Mammary microvascular endothelial cell (primary cell): ENCODE results near the gene KRTAP9-6. TPM values are rescaled to one million over a fixed set of nuclear protein-coding genes. Genes with fewer than 3 reads are reported as not detected.

ENCODE experiments used
- total RNA-seq: library from RNA; depleted of rRNA; stranded (reverse); fragments of >200 nt; gene quantifications from 2 replicates; pipeline ENCODE4 v1.2.3, GENCODE V29; 2015

KRTAP9-6 gene, protein sequence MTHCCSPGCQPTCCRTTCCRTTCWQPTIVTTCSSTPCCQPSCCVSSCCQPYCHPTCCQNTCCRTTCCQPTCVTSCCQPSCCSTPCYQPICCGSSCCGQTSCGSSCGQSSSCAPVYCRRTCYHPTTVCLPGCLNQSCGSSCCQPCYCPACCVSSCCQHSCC
- total RNA-seq, result not detected in 2 replicates

DNA sequence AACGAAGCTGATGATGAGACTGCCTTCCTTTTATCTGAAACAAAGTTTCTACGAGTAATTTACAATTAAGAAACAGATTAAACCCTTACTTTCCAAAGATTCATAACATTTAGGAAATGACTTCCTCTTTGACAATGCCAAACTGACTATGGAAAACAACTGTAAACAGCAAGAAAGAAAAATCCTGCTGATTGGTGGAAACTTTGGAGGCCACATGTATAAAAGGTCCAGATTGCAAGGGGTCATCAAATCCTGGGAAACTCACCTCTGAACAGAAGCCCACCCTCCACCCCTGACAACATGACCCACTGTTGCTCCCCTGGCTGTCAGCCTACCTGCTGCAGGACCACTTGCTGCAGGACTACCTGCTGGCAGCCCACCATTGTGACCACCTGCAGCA, at the start of gene KRTAP9-6:
TSS of gene KRTAP9-6 (plus strand) at position 301 of the 400 bp plus-strand sequence. CDS start at position 301, 0 bp downstream.

GRCh38 chr17:41226598-41227095, 38.5 kb upstream of the KRTAP9-6 start, which contains the start of gene KRTAP9-2:
Gene KRTAP9-2 (plus strand): TSS chr17:41226648. CDS start chr17:41226655, 7 bp downstream.

DNA sequence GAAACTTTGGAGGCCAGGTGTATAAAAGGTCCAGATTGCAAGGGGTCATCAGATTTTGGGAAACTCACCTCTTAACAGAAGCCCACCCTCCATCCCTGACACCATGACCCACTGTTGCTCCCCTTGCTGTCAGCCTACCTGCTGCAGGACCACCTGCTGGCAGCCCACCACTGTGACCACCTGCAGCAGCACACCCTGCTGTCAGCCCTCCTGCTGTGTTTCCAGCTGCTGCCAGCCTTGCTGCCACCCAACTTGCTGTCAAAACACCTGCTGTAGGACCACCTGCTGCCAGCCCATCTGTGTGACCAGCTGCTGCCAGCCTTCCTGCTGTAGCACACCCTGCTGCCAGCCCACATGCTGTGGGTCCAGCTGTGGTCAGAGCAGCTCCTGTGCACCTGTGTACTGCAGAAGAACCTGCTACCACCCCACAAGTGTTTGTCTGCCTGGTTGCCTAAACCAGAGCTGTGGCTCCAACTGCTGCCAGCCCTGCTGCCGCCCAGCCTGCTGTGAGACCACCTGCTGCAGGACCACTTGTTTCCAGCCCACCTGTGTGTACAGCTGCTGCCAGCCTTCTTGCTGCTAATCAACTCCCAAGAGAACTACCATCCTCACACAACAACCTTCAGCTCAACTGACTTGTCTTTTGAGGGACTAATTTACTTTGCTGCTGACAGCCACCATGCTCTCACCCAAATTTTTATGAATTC, 32.6 kb upstream of the KRTAP9-6 start, which contains the start of gene KRTAP9-3:
TSS of gene KRTAP9-3 (plus strand) at position 51 of the 707 bp plus-strand sequence. CDS start at position 104, 53 bp downstream.

DNA sequence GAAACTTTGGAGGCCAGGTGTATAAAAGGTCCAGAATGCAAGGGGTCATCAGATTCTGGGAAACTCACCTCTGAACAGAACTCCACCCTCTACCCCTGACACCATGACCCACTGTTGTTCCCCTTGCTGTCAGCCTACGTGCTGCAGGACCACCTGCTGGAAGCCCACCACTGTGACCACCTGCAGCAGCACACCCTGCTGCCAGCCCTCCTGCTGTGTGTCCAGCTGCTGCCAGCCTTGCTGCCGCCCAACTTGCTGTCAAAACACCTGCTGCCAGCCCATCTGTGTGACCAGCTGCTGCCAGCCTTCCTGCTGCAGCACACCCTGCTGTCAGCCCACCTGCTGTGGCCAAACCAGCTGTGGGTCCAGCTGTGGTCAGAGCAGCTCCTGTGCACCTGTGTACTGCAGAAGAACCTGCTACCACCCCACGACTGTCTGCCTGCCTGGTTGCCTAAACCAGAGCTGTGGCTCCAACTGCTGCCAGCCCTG, 27.2 kb upstream of the KRTAP9-6 start, which contains the start of gene KRTAP9-8:
TSS of gene KRTAP9-8 (plus strand) at position 51 of the 489 bp plus-strand sequence. CDS start at position 104, 53 bp downstream.

GRCh38 chr17:41249637-41250240, 15.4 kb upstream of the KRTAP9-6 start, which contains the start of gene KRTAP9-4:
Gene KRTAP9-4 (plus strand): TSS chr17:41249687. CDS start chr17:41249721, 34 bp downstream.

GRCh38 chr17:41255381-41256290, 9.5 kb upstream of the KRTAP9-6 start, which contains the start of gene KRTAP9-9:
Gene KRTAP9-9 (plus strand): TSS chr17:41255384.

GRCh38 chr17:41275648-41276190, 10.5 kb downstream of the KRTAP9-6 start, which contains the start of gene KRTAP9-7:
Gene KRTAP9-7 (plus strand): TSS chr17:41275698. CDS start chr17:41275698, 0 bp downstream.

GRCh38 chr17:41301916-41302901, 37.0 kb downstream of the KRTAP9-6 start, which contains the start of gene KRTAP29-1:
Gene KRTAP29-1 (minus strand): TSS chr17:41302851. CDS start chr17:41302851, 0 bp downstream.

DNA sequence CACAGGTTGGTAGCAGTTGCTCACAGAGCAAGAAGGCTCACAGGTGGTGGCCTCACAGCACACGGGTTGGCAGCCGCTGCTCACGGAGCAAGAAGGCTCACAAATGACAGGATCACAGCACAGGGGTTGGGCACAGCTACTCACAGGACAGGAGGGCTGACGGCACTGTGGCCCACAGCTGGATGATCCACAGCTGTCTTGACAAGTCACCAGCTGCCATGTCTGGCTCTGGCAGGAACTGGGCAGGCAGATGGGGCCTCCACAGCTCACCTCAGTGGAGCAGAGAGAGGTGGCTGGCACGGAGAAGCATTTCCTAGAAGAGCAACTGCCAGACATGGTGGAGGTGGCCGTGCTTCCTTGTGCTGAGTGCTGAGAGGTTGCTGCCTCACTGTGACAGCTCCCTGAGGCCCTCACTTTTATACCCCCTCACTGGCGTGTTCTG, 43.8 kb downstream of the KRTAP9-6 start, which contains the start of gene KRTAP16-1:
TSS of gene KRTAP16-1 (minus strand) at position 392 of the 442 bp plus-strand sequence. CDS start at position 336, 56 bp downstream.

DNA sequence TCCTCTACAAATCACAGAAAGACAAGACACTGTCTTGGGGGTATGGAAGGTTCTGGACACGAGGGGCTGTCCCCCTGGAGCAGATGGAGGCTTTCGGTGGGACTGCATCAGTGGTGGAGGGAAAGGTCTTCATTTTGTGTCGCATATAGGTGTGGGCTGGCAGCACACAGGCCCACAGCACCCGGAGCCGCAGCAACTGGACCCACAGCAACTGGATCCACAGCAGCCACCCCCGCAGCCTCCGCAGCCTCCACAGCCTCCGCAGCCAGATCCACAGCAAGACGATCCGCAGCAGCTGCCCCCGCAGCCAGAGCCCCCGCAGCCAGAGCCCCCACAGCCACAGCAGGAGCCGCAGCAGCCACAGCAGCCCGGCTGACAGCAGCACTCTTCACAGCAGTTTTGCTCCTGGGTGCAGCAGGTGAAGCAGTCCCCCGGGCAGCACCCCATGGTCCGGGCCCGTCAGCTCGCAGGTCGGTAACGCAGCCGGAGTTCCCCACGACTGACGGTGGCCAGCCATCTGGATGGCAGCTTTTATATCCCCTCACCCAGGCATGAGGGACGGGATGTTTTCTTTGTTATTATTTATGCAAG, 50.1 kb downstream of the KRTAP9-6 start, which contains the start of gene KRTAP17-1:
TSS of gene KRTAP17-1 (minus strand) at position 507 of the 591 bp plus-strand sequence. CDS start at position 447, 60 bp downstream.

Other genes with a start within 250 kb of the KRTAP9-6 start
- not detected in 2 replicates for gene KRTAP1-5, start 238.2 kb upstream of the KRTAP9-6 start, total RNA-seq
- gene KRTAP1-4, start 235.2 kb upstream of the KRTAP9-6 start, total RNA-seq, result not detected in 2 replicates
- gene KRTAP1-3, start 230.5 kb upstream of the KRTAP9-6 start, total RNA-seq, result not detected in 2 replicates
- gene KRTAP1-1, start 223.9 kb upstream of the KRTAP9-6 start, total RNA-seq, result not detected in 2 replicates
- gene KRTAP2-1, start 218.1 kb upstream of the KRTAP9-6 start, total RNA-seq, result not detected in 2 replicates
- gene KRTAP2-2, start 210.1 kb upstream of the KRTAP9-6 start, total RNA-seq, result not detected in 2 replicates
- not detected in 2 replicates for gene KRTAP2-3, start 205.3 kb upstream of the KRTAP9-6 start, total RNA-seq
- not detected in 2 replicates for gene KRTAP2-4, start 199.5 kb upstream of the KRTAP9-6 start, total RNA-seq
- gene KRTAP4-7, start 181.2 kb upstream of the KRTAP9-6 start, total RNA-seq, result not detected in 2 replicates
- not detected in 2 replicates for gene KRTAP4-8, start 167.2 kb upstream of the KRTAP9-6 start, total RNA-seq
- gene KRTAP4-16, start 163.2 kb upstream of the KRTAP9-6 start, total RNA-seq, result not detected in 2 replicates
- not detected in 2 replicates for gene KRTAP4-9, start 160.0 kb upstream of the KRTAP9-6 start, total RNA-seq
- not detected in 2 replicates for gene KRTAP4-11, start 147.0 kb upstream of the KRTAP9-6 start, total RNA-seq
- gene KRTAP4-12, start 141.2 kb upstream of the KRTAP9-6 start, total RNA-seq, result not detected in 2 replicates
- gene KRTAP4-6, start 124.8 kb upstream of the KRTAP9-6 start, total RNA-seq, result not detected in 2 replicates
- gene KRTAP4-5, start 115.6 kb upstream of the KRTAP9-6 start, total RNA-seq, result not detected in 2 replicates
- gene KRTAP4-4, start 104.6 kb upstream of the KRTAP9-6 start, total RNA-seq, result not detected in 2 replicates
- gene KRTAP4-3, start 97.2 kb upstream of the KRTAP9-6 start, total RNA-seq, result not detected in 2 replicates
- gene KRTAP4-2, start 87.2 kb upstream of the KRTAP9-6 start, total RNA-seq, result not detected in 2 replicates
- not detected in 2 replicates for gene KRTAP4-1, start 80.5 kb upstream of the KRTAP9-6 start, total RNA-seq
- gene KRTAP9-1, start 75.5 kb upstream of the KRTAP9-6 start, total RNA-seq, result not detected in 2 replicates
- not detected in 2 replicates for gene KRTAP9-2, start 38.7 kb upstream of the KRTAP9-6 start, total RNA-seq
- gene KRTAP9-3, start 32.9 kb upstream of the KRTAP9-6 start, total RNA-seq, result not detected in 2 replicates
- gene KRTAP9-8, start 27.4 kb upstream of the KRTAP9-6 start, total RNA-seq, result not detected in 2 replicates
- gene KRTAP9-4, start 15.7 kb upstream of the KRTAP9-6 start, total RNA-seq, result not detected in 2 replicates
- gene KRTAP9-9, start 10.0 kb upstream of the KRTAP9-6 start, total RNA-seq, result not detected in 2 replicates
- not detected in 2 replicates for gene KRTAP9-7, start 10.3 kb downstream of the KRTAP9-6 start, total RNA-seq
- gene KRTAP29-1, start 37.5 kb downstream of the KRTAP9-6 start, total RNA-seq, result not detected in 2 replicates
- gene KRTAP16-1, start 43.9 kb downstream of the KRTAP9-6 start, total RNA-seq, result not detected in 2 replicates
- gene KRTAP17-1, start 50.3 kb downstream of the KRTAP9-6 start, total RNA-seq, result not detected in 2 replicates
- not detected in 2 replicates for gene KRT33A, start 85.5 kb downstream of the KRTAP9-6 start, total RNA-seq
- gene KRT33B, start 104.4 kb downstream of the KRTAP9-6 start, total RNA-seq, result not detected in 2 replicates
- gene KRT34, start 116.9 kb downstream of the KRTAP9-6 start, total RNA-seq, result 0.69 and 1.00 TPM in 2 replicates
- gene KRT31, start 132.2 kb downstream of the KRTAP9-6 start, total RNA-seq, result not detected in 2 replicates
- gene KRT37, start 159.2 kb downstream of the KRTAP9-6 start, total RNA-seq, result not detected in 2 replicates
- not detected in 2 replicates for gene KRT38, start 175.6 kb downstream of the KRTAP9-6 start, total RNA-seq
- not detected in 2 replicates for gene KRT32, start 202.0 kb downstream of the KRTAP9-6 start, total RNA-seq
- gene KRT35, start 215.8 kb downstream of the KRTAP9-6 start, total RNA-seq, result not detected in 2 replicates
- 0.27 TPM in 1 of 2 replicates, not detected in the other for gene KRT36, start 224.5 kb downstream of the KRTAP9-6 start, total RNA-seq
- gene KRT13, start 240.2 kb downstream of the KRTAP9-6 start, total RNA-seq, result not detected in 2 replicates